Stimulated activated CD4-positive, alpha-beta T cell treated with anti-CD3 and anti-CD28 coated beads, Interleukin-12 subunit alpha, Interleukin-12 subunit beta, amount 100 ng/mL, for 4 hours (primary cell): ENCODE measurements around the gene GPR180.

ENCODE experiments used
- DNase-seq: peaks from one replicate; pipeline ENCODE4 v3.0.0-alpha.2; 2020

GPR180 gene

GRCh38 chr13:94601446-94602431 is at the start of gene GPR180:
TSS of gene GPR180 (plus strand) at chr13:94601857. CDS start at chr13:94601928, 71 bp downstream.
- peak; percentile 84 for DNase-seq

GRCh38 chr13:94552095-94552494 is 49.6 kb upstream of the GPR180 start:
- no peak for DNase-seq

GRCh38 chr13:94553766-94554165 is 47.9 kb upstream of the GPR180 start:
- DNase-seq, result no peak

GRCh38 chr13:94556041-94556440 is 45.6 kb upstream of the GPR180 start:
- DNase-seq, result no peak

- no peak for DNase-seq
Measured at GRCh38 chr13:94556621-94557020, 45.0 kb upstream of the GPR180 start.

- no peak for DNase-seq
Measured at GRCh38 chr13:94557684-94558235, 43.9 kb upstream of the GPR180 start.

GRCh38 chr13:94558716-94559115 is 42.9 kb upstream of the GPR180 start:
- DNase-seq, result no peak

GRCh38 chr13:94559222-94559795 is 42.3 kb upstream of the GPR180 start:
- DNase-seq, result no peak

- DNase-seq, result no peak
Measured at GRCh38 chr13:94560116-94560515, 41.5 kb upstream of the GPR180 start.

GRCh38 chr13:94561126-94561525 is 40.5 kb upstream of the GPR180 start:
- DNase-seq, result no peak

GRCh38 chr13:94567581-94567980 is 34.1 kb upstream of the GPR180 start:
- DNase-seq, result no peak

GRCh38 chr13:94568443-94568842 is 33.2 kb upstream of the GPR180 start:
- no peak for DNase-seq

GRCh38 chr13:94569615-94570014 is 32.0 kb upstream of the GPR180 start:
- DNase-seq, result no peak

GRCh38 chr13:94579063-94579462 is 22.6 kb upstream of the GPR180 start:
- no peak for DNase-seq

- no peak for DNase-seq
Measured at GRCh38 chr13:94583926-94584325, 17.7 kb upstream of the GPR180 start.

- no peak for DNase-seq
Measured at GRCh38 chr13:94585543-94586101, 16.0 kb upstream of the GPR180 start.

GRCh38 chr13:94586371-94586770 is 15.3 kb upstream of the GPR180 start:
- no peak for DNase-seq

GRCh38 chr13:94588541-94588940 is 13.1 kb upstream of the GPR180 start:
- DNase-seq, result no peak

GRCh38 chr13:94590744-94591143 is 10.9 kb upstream of the GPR180 start:
- DNase-seq, result no peak

GRCh38 chr13:94595001-94595949 is 6.4 kb upstream of the GPR180 start:
- peak; percentile 27 for DNase-seq

- DNase-seq, result peak; percentile 82
Measured at GRCh38 chr13:94595950-94596574, 5.6 kb upstream of the GPR180 start, which contains the start of gene TGDS. TSS of gene TGDS (minus strand) at chr13:94596152. CDS start at chr13:94596136, 16 bp downstream.

GRCh38 chr13:94596575-94596971 is 5.1 kb upstream of the GPR180 start:
- DNase-seq, result no peak
